Keratinocyte (primary cell): ENCODE measurements around the gene IL37. TPM values are rescaled to one million over a fixed set of nuclear protein-coding genes. Genes with fewer than 3 reads are reported as not detected.

ENCODE experiments used
- DNase-seq: peaks from one replicate; pipeline ENCODE4 v3.0.0-alpha.2; 2011; ENCODE audit warnings: low read depth, missing footprints, low spot score
- FAIRE-seq: peaks from 2 replicates; lab custom pipeline; 2011; peaks lifted over from hg19 to GRCh38; lab: Jason Lieb, UNC
- H2AFZ ChIP-seq: 2 replicates; pipeline ENCODE4 v1.6.0; 2012; ENCODE audit warnings: low read length, control low read depth, inconsistent platforms; ENCODE audit not compliant: control insufficient read depth
- H3K27ac ChIP-seq: 2 replicates; pipeline ENCODE4 v1.5.1; 2011; ENCODE audit warnings: low read length; ENCODE audit not compliant: control insufficient read depth, insufficient read depth
- H3K27me3 ChIP-seq: 3 replicates; pipeline ENCODE4 v1.6.0; 2011; ENCODE audit warnings: low read length; ENCODE audit not compliant: control insufficient read depth, insufficient read depth; ENCODE audit errors: extremely low read depth
- H3K36me3 ChIP-seq, 2 experiments: 2 replicates in 1 of 2; 3 replicates in 1 of 2; pipeline ENCODE4 v1.5.1; 2011; ENCODE audit warnings: low read length in 2 of 2, mild to moderate bottlenecking in 1 of 2; ENCODE audit not compliant: control insufficient read depth in 2 of 2, insufficient read depth in 2 of 2; ENCODE audit errors: extremely low read depth in 1 of 2
- H3K4me1 ChIP-seq: 3 replicates; pipeline ENCODE4 v1.5.1; 2011; ENCODE audit warnings: low read length; ENCODE audit not compliant: control insufficient read depth, insufficient read depth; ENCODE audit errors: extremely low read depth
- H3K4me2 ChIP-seq: 3 replicates; pipeline ENCODE4 v1.6.0; 2011; ENCODE audit warnings: low read depth, low read length; ENCODE audit not compliant: control insufficient read depth, insufficient read depth; ENCODE audit errors: extremely low read depth
- H3K4me3 ChIP-seq, 3 experiments: fragments of 200-600 bp in 1 of 3; sonication (generic) in 1 of 3; 2 replicates in 2 of 3; 3 replicates in 1 of 3; pipeline ENCODE4 v1.5.1; 2011 to 2016; ENCODE audit warnings: low read length in 3 of 3, mild to moderate bottlenecking in 3 of 3, control low read depth in 2 of 3, inconsistent platforms in 1 of 3, low read depth in 1 of 3, mixed read lengths in 1 of 3, mixed run types in 1 of 3, moderate library complexity in 1 of 3; ENCODE audit not compliant: control insufficient read depth in 2 of 3, insufficient read depth in 2 of 3; ENCODE audit errors: extremely low read depth in 1 of 3
- H3K79me2 ChIP-seq: 2 replicates; pipeline ENCODE4 v1.6.0; 2012; ENCODE audit warnings: low read length; ENCODE audit not compliant: control insufficient read depth, insufficient read depth
- H3K9ac ChIP-seq: 3 replicates; pipeline ENCODE4 v1.6.0; 2011; ENCODE audit warnings: low read length; ENCODE audit not compliant: control insufficient read depth, insufficient read depth; ENCODE audit errors: extremely low read depth
- H3K9me1 ChIP-seq: 3 replicates; pipeline ENCODE4 v1.6.0; 2011; ENCODE audit warnings: low read length; ENCODE audit not compliant: control insufficient read depth, insufficient read depth; ENCODE audit errors: extremely low read depth
- H3K9me3 ChIP-seq: 2 replicates; pipeline ENCODE4 v1.5.1; 2012; ENCODE audit warnings: low read depth, low read length; ENCODE audit not compliant: control insufficient read depth
- H4K20me1 ChIP-seq: 3 replicates; pipeline ENCODE4 v1.6.0; 2011; ENCODE audit warnings: low read length; ENCODE audit not compliant: control insufficient read depth, insufficient read depth; ENCODE audit errors: extremely low read depth
- EZH2 ChIP-seq: IDR thresholded peaks from one replicate; pipeline ENCODE4 v1.6.1; 2012; ENCODE audit warnings: inconsistent platforms, mild to moderate bottlenecking, low read length, moderate library complexity
- dilution Hi-C: fragments of 300-500 bp; cut with MboI; formaldehyde crosslinking; loops from one replicate; pipeline ENCODE4 v1.7.0; 2020; ENCODE audit warnings: low sequenced_read_pairs; ENCODE audit not compliant: extremely low pct_ligation_motif_present
- polyA plus RNA-seq, 5 experiments: library from polyadenylated mRNA; depleted of rRNA in 3 of 5; stranded (reverse) in 3 of 5; stranded (forward) in 1 of 5; unstranded in 1 of 5; fragments of >200 nt; gene quantifications; 1 replicate in 1 of 5; 2 replicates in 3 of 5; 3 replicates in 1 of 5; pipeline versions ENCODE4 v1.2.1 to v1.2.3, GENCODE V29; 2011 to 2012; ENCODE audit warnings: missing spikeins in 2 of 5, low read depth in 1 of 5, low replicate concordance in 1 of 5
- TF ChIP-seq, protein P1 (sequence below), 3 experiments: IDR thresholded peaks in 1 of 3; conservative IDR thresholded peaks in 1 of 3; optimal IDR thresholded peaks in 1 of 3; 2 replicates in 2 of 3; 3 replicates in 1 of 3; pipeline versions ENCODE3 to v1.5.1; 2011; ENCODE audit warnings: low read length in 3 of 3, mild to moderate bottlenecking in 3 of 3, moderate library complexity in 2 of 3, control low read depth in 1 of 3, inconsistent platforms in 1 of 3; ENCODE audit not compliant: insufficient read depth in 2 of 3; ENCODE audit errors: extremely low read depth in 1 of 3

The IL37 gene
- polyA plus RNA-seq, 1 donor (not counting 4 experiments of a cell fraction or from before 2014, with no cell fraction given) = 0.63 TPM

DNA sequence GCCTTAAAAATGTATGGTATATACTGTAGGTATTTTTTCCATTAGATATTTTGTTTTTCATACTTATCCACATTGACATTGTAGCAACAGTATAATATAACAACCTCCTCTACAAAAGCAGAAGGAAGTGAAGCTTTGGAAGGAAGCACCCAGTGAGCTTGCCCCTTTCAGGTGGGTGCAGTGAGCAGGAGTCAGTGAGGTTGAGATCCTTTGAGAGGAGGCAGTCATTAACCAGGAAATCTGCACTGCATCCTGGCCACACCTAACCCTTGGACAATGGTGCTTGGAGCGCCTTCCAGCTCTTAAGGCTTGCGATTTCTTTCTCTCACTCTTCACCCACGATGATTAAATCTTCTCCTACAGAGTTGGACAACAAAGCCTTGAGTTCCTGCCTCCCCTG lies 13.9 kb downstream of the IL37 start:
- dilution Hi-C loops = no loop called here
- Histone ChIP-seq H3K4me2 (no peak overlapping the region), H3K9me3 (no peaks in the 10 kb centered on the region), H3K79me2 (no peaks in the 10 kb centered on the region), H3K4me3 (no peak overlapping the region), H3K9me1 (no peaks in the 10 kb centered on the region), H3K9ac (no peak overlapping the region), H3K4me1 (peaks cover 6% of the 10 kb centered on the region), H3K27me3 (no peaks in the 10 kb centered on the region), H2AFZ (no peak overlapping the region), H4K20me1 (no peaks in the 10 kb centered on the region), H3K27ac (no peak overlapping the region), H3K36me3 (no peaks in the 10 kb centered on the region)
- FAIRE-seq (no peak), DNase-seq (no peak)
- TF ChIP-seq, protein P1, sequence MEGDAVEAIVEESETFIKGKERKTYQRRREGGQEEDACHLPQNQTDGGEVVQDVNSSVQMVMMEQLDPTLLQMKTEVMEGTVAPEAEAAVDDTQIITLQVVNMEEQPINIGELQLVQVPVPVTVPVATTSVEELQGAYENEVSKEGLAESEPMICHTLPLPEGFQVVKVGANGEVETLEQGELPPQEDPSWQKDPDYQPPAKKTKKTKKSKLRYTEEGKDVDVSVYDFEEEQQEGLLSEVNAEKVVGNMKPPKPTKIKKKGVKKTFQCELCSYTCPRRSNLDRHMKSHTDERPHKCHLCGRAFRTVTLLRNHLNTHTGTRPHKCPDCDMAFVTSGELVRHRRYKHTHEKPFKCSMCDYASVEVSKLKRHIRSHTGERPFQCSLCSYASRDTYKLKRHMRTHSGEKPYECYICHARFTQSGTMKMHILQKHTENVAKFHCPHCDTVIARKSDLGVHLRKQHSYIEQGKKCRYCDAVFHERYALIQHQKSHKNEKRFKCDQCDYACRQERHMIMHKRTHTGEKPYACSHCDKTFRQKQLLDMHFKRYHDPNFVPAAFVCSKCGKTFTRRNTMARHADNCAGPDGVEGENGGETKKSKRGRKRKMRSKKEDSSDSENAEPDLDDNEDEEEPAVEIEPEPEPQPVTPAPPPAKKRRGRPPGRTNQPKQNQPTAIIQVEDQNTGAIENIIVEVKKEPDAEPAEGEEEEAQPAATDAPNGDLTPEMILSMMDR (optimal IDR thresholded peaks at IDR 0.05 in 1 of 3, IDR thresholded peaks at IDR 0.05 in 1 of 3, conservative IDR thresholded peaks at IDR 0.05 in 1 of 3; ENCODE audit: extremely low read depth in 1 of 3, insufficient read depth in 2 of 3, low read length in 3 of 3) = no peak
- no peak for TF ChIP-seq EZH2

DNA sequence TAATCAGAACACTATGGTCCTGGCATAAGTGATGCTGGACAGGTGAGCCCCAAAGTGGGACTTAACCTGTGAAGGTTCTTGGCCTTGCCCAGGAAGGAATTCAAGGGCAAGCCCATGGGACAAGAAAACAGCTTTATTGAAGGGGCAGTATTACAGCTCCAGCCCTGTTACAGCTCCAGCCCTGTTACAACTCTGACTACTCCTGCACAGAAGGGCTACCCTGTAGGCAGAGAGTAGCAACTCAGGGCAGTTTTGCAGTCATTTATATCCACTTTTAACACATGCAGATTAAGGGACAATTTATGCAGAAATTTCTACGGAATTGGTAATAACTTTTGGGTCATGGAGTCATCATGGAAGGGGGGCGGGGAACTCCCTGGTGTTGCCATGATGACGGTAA lies 15.7 kb downstream of the IL37 start:
- no peak for FAIRE-seq
- dilution Hi-C loops = no loop called here
- Histone ChIP-seq H4K20me1 (no peaks in the 10 kb centered on the region), H3K4me2 (no peak overlapping the region), H3K79me2 (no peaks in the 10 kb centered on the region), H3K4me3 (no peak overlapping the region), H3K9me3 (no peaks in the 10 kb centered on the region), H2AFZ (no peak overlapping the region), H3K4me1 (no peaks in the 10 kb centered on the region), H3K9me1 (no peaks in the 10 kb centered on the region), H3K9ac (no peak overlapping the region), H3K27ac (no peak overlapping the region), H3K27me3 (no peaks in the 10 kb centered on the region), H3K36me3 (no peaks in the 10 kb centered on the region)
- TF ChIP-seq EZH2 = no peak
- TF ChIP-seq, protein P1 (optimal IDR thresholded peaks at IDR 0.05 in 1 of 3, IDR thresholded peaks at IDR 0.05 in 1 of 3, conservative IDR thresholded peaks at IDR 0.05 in 1 of 3; ENCODE audit: extremely low read depth in 1 of 3, insufficient read depth in 2 of 3, low read length in 3 of 3) = no peak
- no peak for DNase-seq
